ENCODE results near the gene RACK1. TPM values are rescaled to one million over a fixed set of nuclear protein-coding genes. Genes with fewer than 3 reads are reported as not detected.

RACK1 gene
- total and polyA plus RNA-seq, 2 of the 4 experiments (the other 2 are of a cell fraction), result 4,263 to 9,350 TPM

GRCh38 chr5:181195249-181195761, 48.4 kb downstream of the RACK1 start:
- Histone ChIP-seq H2BK5ac (ENCODE audit: low read depth, low read length, poor library complexity, severe bottlenecking) (no peak overlapping the region), H3K79me1 (ENCODE audit: low read depth in 1 of 2, low read length in 2 of 2) (peaks cover 10 to 11% of the 10 kb centered on the region in 2 experiments; a peak in 3 of 4 replicates), H3K4me1 (ENCODE audit: control insufficient read depth, insufficient read depth, low read length) (peaks cover 4% of the 10 kb centered on the region), H4K91ac (ENCODE audit: insufficient read depth, low read depth, low read length) (no peak overlapping the region), H4K20me1 (ENCODE audit: insufficient read depth, low read length) (no peaks in the 10 kb centered on the region), H2BK15ac (ENCODE audit: low read depth, low read length) (no peak overlapping the region), H3K4me2 (ENCODE audit: low read depth, low read length) (no peak overlapping the region), H4K5ac (ENCODE audit: low read depth, low read length) (no peak overlapping the region), H3K36me3 (ENCODE audit: control insufficient read depth, insufficient read depth, low read length) (no peaks in the 10 kb centered on the region), H4K8ac (ENCODE audit: low read depth in 2 of 2, low read length in 2 of 2) (no peak overlapping the region), H2AFZ (replicated peaks; ENCODE audit: low read length, poor library complexity) (no peak overlapping the region), H3K4me3 (ENCODE audit: insufficient read depth, low read depth, low read length) (no peak overlapping the region), H2BK120ac (ENCODE audit: low read depth, low read length) (no peak overlapping the region), H3K14ac (replicated peaks; ENCODE audit: low read depth, low read length) (no peak overlapping the region), H3K9ac (ENCODE audit: low read depth, low read length) (no peak overlapping the region), H3K9me3 (ENCODE audit: control insufficient read depth, insufficient read depth, low read length) (no peaks in the 10 kb centered on the region), H2AK5ac (ENCODE audit: low read depth, low read length) (no peak overlapping the region), H3K27me3 (ENCODE audit: control insufficient read depth, insufficient read depth, low read length) (no peaks in the 10 kb centered on the region; the same call in 1 of the 2 replicates), H3K4ac (ENCODE audit: low read depth, low read length) (no peak overlapping the region), H2AK9ac (replicated peaks; ENCODE audit: low read depth, low read length, poor library complexity) (no peak overlapping the region), H3K56ac (ENCODE audit: extremely low read depth, insufficient read depth, low read length) (no peak overlapping the region), H3K18ac (ENCODE audit: low read depth, low read length) (no peak overlapping the region), H2BK20ac (ENCODE audit: low read depth, low read length) (no peak overlapping the region), H3K9me1 (ENCODE audit: insufficient read depth, low read length) (peaks cover 2% of the 10 kb centered on the region; the same call in 1 of the 2 replicates), H3K27ac (ENCODE audit: insufficient read depth, low read length) (no peak overlapping the region), H3K23ac (ENCODE audit: low read depth, low read length) (no peak overlapping the region)
- BruUV-seq (replicated peaks), result no TSS peak
- intact Hi-C loops (cut with micrococcal nuclease), result no loop called here
- ChIA-PET POLR2A (ENCODE audit: unreplicated experiment) (interaction anchor here (0.6 kb wide), 1 partner anchor 42 kb away, joined by 4 read pairs; no protein-coding TSS in a partner anchor), CTCF (no interaction called here)
- ATAC-seq (ENCODE audit: low read depth), result no peak
- no peak for DNase-seq
- dilution Hi-C loops (cut with HindIII; ENCODE audit: low sequenced_read_pairs, unreplicated experiment), result no loop called here
- in situ Hi-C loops (cut with MboI; ENCODE audit: low sequenced_read_pairs), result no loop called here
- WGBS, 2 experiments (ENCODE audit: extremely low coverage in 2 of 2, insufficient read length in 1 of 2), result 70% methylated on average over 15 of the region's 45 CpGs; no CpG with 5 or more reads in 1 of the 2 experiments
- TF ChIP-seq RCOR1 (IDR thresholded peaks at IDR 0.05; ENCODE audit: insufficient replicate concordance, low read length), result no peak
- TF ChIP-seq MXI1 (IDR thresholded peaks at IDR 0.05; ENCODE audit: borderline replicate concordance, low read depth, low read length), result no peak
- no peak for TF ChIP-seq CEBPB (IDR thresholded peaks at IDR 0.05; ENCODE audit: low read depth, low read length)
- TF ChIP-seq RFX5 (IDR thresholded peaks at IDR 0.05; ENCODE audit: low read depth, low read length), result no peak
- no peak for TF ChIP-seq MAZ (IDR thresholded peaks at IDR 0.05; ENCODE audit: borderline replicate concordance, low read depth, low read length)
- TF ChIP-seq RAD21 (IDR thresholded peaks at IDR 0.05; ENCODE audit: low read length), result no peak
- TF ChIP-seq MAFK (IDR thresholded peaks at IDR 0.05; ENCODE audit: low read depth, low read length), result no peak
- TF ChIP-seq ELK1 (IDR thresholded peaks at IDR 0.05; ENCODE audit: borderline replicate concordance, low read depth, low read length), result no peak
- TF ChIP-seq POLR2A (IDR thresholded peaks at IDR 0.05; ENCODE audit: low read depth, low read length), result no peak
- no peak for TF ChIP-seq CHD1 (IDR thresholded peaks at IDR 0.05; ENCODE audit: low read depth, low read length)
- TF ChIP-seq USF2 (IDR thresholded peaks at IDR 0.05; ENCODE audit: low read depth, low read length), result no peak
- TF ChIP-seq SMC3 (IDR thresholded peaks at IDR 0.05; ENCODE audit: low read depth, low read length), result no peak
- no peak for TF ChIP-seq NFE2L2 (IDR thresholded peaks at IDR 0.05; ENCODE audit: low read depth, low read length)
